ENCODE measurements around the gene TP63. TPM values are rescaled to one million over a fixed set of nuclear protein-coding genes. Genes with fewer than 3 reads are reported as not detected.

The TP63 gene
- total RNA-seq, 3 donors from 2014 or later (not counting 1 experiment from before 2014, with no cell fraction given), result 0.30 TPM; not detected in 2

DNA sequence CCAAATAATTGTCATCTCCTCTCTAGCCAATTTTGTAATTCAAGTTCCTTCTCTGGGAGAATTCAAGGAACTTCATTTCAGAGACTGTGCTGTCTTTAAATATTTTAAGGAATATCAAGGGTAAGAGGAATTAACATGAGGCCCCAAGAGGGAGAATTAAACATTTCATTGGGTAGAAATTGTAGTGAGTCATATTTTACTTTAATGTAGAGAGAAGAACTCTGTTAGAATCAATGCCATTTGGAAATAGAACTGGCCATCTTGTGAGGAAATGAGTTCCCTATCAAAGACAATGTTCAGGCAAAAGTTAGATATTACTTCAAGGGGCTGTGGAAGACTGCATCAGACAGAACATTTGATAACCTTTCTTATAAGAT is 43.5 kb upstream of the TP63 start:
- Histone ChIP-seq H3K27me3 (ENCODE audit: control insufficient read depth, insufficient read depth, low read length) (no peaks in the 10 kb centered on the region), H3K36me3 (ENCODE audit: control insufficient read depth, insufficient read depth, low read length) (no peaks in the 10 kb centered on the region), H3K4me3 (ENCODE audit: low read length) (no peak overlapping the region), H3K4me1 (ENCODE audit: control insufficient read depth, insufficient read depth, low read length) (no peaks in the 10 kb centered on the region), H3K9me3 (ENCODE audit: control insufficient read depth, insufficient read depth, low read length) (peaks cover 4% of the 10 kb centered on the region), H3K27ac (ENCODE audit: low read length) (no peak overlapping the region)
- Mint-ChIP-seq H3K4me1 (no peaks in the 10 kb centered on the region), H3K9me3 (peaks cover 0 to 3% of the 10 kb centered on the region in 2 donors), H3K36me3 (no peaks in the 10 kb centered on the region), H3K4me3 (no peak overlapping the region), H3K27ac (no peak overlapping the region), H3K27me3 (ENCODE audit: low read depth in 2 of 2) (no peaks in the 10 kb centered on the region)
- TF ChIP-seq CTCF (IDR thresholded peaks at IDR 0.05), result no peak
- ATAC-seq (no peak), DNase-seq (no peak)
- intact Hi-C loops (cut with micrococcal nuclease), result no loop called here

DNA sequence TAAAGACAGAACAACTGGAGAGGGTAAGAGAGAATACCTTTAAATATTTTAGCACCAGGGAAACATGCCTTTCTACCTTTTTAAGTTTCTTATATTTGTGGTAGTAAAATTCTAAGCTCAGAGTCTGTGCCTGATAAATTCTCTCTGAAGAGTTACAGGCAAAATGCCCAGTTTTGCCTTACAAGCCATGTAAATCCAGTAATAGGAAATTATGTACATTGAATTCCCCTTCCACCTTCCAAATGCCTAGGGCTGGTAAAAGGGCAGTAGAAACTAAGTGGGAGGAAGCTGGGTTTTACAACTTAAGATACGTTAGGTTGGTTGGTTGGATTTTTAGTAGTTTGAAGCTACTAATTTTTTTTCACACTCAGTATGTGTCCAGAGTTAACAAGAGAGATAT is 43.1 kb upstream of the TP63 start:
- no peaks in the 10 kb centered on the region for H3K36me3 ChIP-seq (ENCODE audit: control insufficient read depth, insufficient read depth, low read length)
- ATAC-seq (no peak), DNase-seq (no peak)
- no peak overlapping the region for H3K27ac ChIP-seq (ENCODE audit: low read length)
- no peak overlapping the region for H3K27ac Mint-ChIP-seq
- H3K4me3 ChIP-seq (ENCODE audit: low read length), result no peak overlapping the region
- H3K4me3 Mint-ChIP-seq, result no peak overlapping the region
- H3K36me3 Mint-ChIP-seq, result no peaks in the 10 kb centered on the region
- no peaks in the 10 kb centered on the region for H3K27me3 Mint-ChIP-seq (ENCODE audit: low read depth in 2 of 2)
- intact Hi-C loops (cut with micrococcal nuclease), result no loop called here
- H3K27me3 ChIP-seq (ENCODE audit: control insufficient read depth, insufficient read depth, low read length), result no peaks in the 10 kb centered on the region
- no peaks in the 10 kb centered on the region for H3K4me1 ChIP-seq (ENCODE audit: control insufficient read depth, insufficient read depth, low read length)
- H3K9me3 ChIP-seq (ENCODE audit: control insufficient read depth, insufficient read depth, low read length), result peaks cover 4% of the 10 kb centered on the region
- no peaks in the 10 kb centered on the region for H3K4me1 Mint-ChIP-seq
- no peak for TF ChIP-seq CTCF (IDR thresholded peaks at IDR 0.05)
- peaks cover 0 to 3% of the 10 kb centered on the region in 2 donors for H3K9me3 Mint-ChIP-seq
- WGBS (ENCODE audit: insufficient coverage), result no CpG with 5 or more reads among the region's 1 CpG

DNA sequence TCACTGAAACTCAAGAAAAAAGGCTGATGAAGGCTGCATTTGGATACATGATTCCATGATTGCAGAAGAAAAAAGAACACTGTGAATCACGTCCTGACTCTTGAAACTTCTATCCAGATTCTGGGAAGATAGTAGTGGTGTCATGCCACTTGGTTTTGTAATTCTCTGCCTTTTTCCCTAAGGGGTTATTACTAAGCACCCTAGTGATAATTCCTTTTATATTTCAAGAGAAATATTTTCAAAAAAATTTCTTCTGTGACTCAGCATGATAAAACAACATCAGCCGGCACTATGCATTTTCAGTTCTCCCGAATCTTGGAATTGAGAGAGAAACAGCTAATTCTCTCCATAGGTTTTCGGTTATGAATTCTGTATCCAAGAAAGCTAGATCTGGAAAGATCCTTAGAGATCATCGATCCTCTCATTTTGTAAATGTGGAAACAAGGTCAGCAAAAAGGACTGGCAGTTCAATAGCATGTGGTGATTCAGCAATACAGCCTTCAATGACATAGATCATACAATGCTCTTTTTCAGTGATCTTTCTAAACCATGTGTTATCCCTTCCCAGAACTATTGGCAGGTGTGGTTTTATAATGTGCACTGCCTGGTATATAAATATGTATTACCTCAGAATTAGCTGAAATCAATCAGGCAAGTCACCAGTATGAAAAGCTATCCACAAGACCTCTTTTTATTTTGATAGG is 42.6 kb upstream of the TP63 start:
- TF ChIP-seq CTCF (IDR thresholded peaks at IDR 0.05), result no peak

GRCh38 chr3:189589179-189589569 is 42.0 kb upstream of the TP63 start:
- WGBS (ENCODE audit: insufficient coverage), result 92% methylated on average over 1 of the region's 1 CpG
- no peak overlapping the region for H3K27ac Mint-ChIP-seq

More for the DNA sequence above, 42.6 kb upstream of the TP63 start:
- Histone ChIP-seq H3K27me3 (ENCODE audit: control insufficient read depth, insufficient read depth, low read length) (no peaks in the 10 kb centered on the region), H3K4me3 (ENCODE audit: low read length) (no peak overlapping the region), H3K4me1 (ENCODE audit: control insufficient read depth, insufficient read depth, low read length) (no peaks in the 10 kb centered on the region), H3K9me3 (ENCODE audit: control insufficient read depth, insufficient read depth, low read length) (peaks cover 4% of the 10 kb centered on the region), H3K27ac (ENCODE audit: low read length) (no peak overlapping the region), H3K36me3 (ENCODE audit: control insufficient read depth, insufficient read depth, low read length) (no peaks in the 10 kb centered on the region)
- WGBS (ENCODE audit: insufficient coverage), result 95% methylated on average over 5 of the region's 5 CpGs
- DNase-seq (no peak), ATAC-seq (no peak)
- Mint-ChIP-seq H3K27ac (no peak overlapping the region), H3K4me3 (no peak overlapping the region), H3K36me3 (no peaks in the 10 kb centered on the region), H3K4me1 (no peaks in the 10 kb centered on the region), H3K27me3 (ENCODE audit: low read depth in 2 of 2) (no peaks in the 10 kb centered on the region), H3K9me3 (peaks cover 0 to 3% of the 10 kb centered on the region in 2 donors)
- intact Hi-C loops (cut with micrococcal nuclease), result no loop called here

More at GRCh38 chr3:189589179-189589569, 42.0 kb upstream of the TP63 start:
- H3K27me3 Mint-ChIP-seq (ENCODE audit: low read depth in 2 of 2), result no peaks in the 10 kb centered on the region
- Histone ChIP-seq H3K9me3 (ENCODE audit: control insufficient read depth, insufficient read depth, low read length) (peaks cover 4% of the 10 kb centered on the region), H3K4me1 (ENCODE audit: control insufficient read depth, insufficient read depth, low read length) (no peaks in the 10 kb centered on the region), H3K4me3 (ENCODE audit: low read length) (no peak overlapping the region), H3K36me3 (ENCODE audit: control insufficient read depth, insufficient read depth, low read length) (no peaks in the 10 kb centered on the region), H3K27me3 (ENCODE audit: control insufficient read depth, insufficient read depth, low read length) (no peaks in the 10 kb centered on the region), H3K27ac (ENCODE audit: low read length) (no peak overlapping the region)
- no peak for ATAC-seq
- H3K4me1 Mint-ChIP-seq, result no peaks in the 10 kb centered on the region
- intact Hi-C loops (cut with micrococcal nuclease), result no loop called here
- H3K4me3 Mint-ChIP-seq, result no peak overlapping the region
- no peaks in the 10 kb centered on the region for H3K36me3 Mint-ChIP-seq
- no peak for DNase-seq
- no peak for TF ChIP-seq CTCF (IDR thresholded peaks at IDR 0.05)
- peaks cover 0 to 3% of the 10 kb centered on the region in 2 donors for H3K9me3 Mint-ChIP-seq

Data from natural killer cell (primary cell).